Stimulated activated CD8-positive, alpha-beta memory T cell treated with anti-CD3 and anti-CD28 coated beads, Interleukin-4, amount 100 ng/mL, for 24 hours (primary cell): ENCODE results near the gene ABRACL.
"Not testable (repeated sequence)": the region's sequence is repeated elsewhere in the genome, so short reads cannot be mapped to it uniquely, and the experiment has no call there.

ENCODE experiments used
- DNase-seq: peaks from one replicate; pipeline ENCODE4 v3.0.0-alpha.2; 2020; ENCODE audit warnings: low read depth

Gene ABRACL

DNA sequence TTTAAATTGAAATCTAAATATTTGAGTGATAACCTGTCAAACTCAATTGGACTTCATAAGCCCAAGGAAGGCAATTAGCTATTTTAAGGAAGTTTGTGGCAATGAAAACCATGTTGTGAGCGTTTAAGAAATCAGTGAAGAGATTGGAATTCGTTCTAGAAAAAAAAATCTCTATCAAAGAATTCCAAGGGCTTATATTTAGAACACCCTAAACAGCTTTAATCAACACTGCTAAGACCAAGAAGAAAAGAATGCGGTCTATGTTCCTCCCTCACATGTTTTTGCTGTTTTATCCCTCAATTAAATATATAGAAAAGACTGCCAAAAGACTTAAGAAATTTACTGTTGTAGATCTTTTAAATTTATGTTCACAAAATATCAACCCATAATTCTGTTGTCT, 16.6 kb upstream of the ABRACL start:
- DNase-seq, result no peak

DNA sequence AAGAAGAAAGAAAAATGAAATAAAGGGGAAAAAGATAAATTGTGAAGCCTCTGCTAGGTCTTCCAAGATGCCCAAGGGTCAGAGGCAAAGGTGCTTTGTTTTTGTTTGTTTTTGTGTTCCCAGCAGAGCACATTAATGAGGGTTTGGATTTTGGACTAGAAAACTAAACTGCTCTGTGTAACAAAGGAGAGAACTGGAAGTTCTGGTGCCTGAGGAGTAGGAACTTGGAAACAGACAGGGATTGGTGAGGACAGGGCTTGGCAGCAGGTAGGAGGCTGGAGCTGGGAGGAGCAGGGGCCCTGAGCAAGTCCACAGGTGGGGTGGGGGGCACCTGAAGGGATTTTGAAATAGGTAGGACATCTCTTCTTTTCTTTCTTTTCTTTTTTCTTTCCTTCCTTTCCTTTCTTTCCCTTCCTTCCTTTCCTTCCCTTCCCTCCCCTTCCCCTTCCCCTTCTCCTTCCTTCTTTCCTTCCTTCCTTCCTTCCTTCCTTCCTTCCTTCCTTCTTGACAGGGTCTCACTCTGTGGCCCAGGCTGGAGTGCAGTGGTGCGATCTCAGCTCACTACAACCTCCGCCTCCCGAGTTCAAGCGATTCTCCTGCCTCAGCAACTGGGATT, 15.3 kb upstream of the ABRACL start:
- DNase-seq, result no peak

DNA sequence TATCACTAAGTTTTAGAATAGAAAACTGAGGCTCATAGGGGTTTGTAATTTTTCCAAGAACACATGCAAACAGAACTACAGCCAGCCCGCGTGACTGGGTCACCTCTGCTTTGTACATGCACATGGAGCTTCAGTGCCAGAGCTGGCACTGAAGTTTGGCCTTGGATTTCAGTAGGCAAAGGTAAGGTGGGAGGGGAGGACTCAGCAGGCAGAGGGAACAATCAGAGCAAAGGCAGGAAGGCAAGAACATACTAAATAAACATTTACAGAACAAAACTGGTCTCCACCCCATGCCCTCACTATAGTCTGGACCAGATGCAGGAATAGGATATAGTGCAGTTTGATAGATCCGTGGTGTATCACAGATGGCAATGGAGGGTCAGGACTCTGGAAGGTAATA, 13.6 kb upstream of the ABRACL start:
- DNase-seq, result no peak

DNA sequence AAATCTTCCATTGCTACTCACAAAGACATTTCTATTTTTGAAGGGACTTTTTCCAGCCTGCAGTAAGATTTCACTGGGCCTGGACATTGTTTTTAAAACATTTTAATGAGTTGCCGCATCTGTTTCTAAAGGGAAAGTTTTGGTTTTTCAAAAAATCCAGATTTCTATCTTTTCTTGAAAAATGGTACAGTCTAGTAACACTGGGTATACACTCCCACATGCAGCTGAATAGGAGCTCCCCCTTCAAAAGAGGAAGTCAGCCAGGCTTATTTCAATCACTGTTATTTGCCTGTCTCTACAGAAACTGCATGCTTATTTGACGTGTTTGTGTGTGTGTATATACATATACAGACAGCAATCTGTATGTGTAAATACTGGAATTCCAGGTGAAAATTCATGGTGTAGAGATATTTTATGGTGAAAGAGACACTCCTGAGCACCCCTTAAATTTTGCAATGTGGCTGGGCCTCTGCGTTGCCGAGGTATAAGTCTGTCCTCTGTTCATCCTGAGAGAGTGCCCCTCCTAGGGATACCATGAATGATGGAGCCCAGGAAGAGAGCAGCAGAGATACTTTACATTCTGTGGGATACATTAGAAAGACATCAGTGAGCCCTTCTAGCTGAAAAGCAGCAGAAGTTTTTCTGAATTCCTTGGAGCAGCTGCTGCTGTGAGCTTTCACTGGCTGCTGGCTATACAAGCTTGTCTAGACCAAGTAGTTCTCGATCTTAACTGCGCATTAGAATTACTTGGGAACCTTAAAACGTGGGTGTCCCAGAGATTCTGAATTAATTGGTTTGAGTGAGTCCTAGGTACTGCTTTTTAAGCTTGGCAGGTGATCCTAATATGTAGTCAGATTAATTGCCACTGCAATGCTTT, 12.0 kb upstream of the ABRACL start:
- DNase-seq, result no peak

DNA sequence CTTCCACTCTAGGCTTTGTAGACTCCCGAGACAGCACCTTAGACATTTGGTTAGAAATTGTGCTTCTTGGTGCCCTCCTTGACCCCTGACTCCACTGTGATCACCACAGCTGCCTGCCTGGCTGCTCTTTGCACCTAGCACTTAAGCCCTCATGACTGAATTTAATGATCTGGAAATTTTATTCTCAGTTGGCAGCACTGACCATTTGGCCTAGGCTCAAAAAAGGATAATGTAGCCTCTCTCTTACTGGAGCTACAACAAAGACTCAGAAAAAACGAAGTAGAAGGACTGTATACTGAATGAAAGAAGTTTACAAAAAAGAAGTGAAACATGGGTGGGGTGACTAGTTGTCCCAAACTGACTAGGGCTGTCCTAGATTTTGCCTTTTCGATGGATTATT, 11.3 kb upstream of the ABRACL start:
- no peak for DNase-seq

DNA sequence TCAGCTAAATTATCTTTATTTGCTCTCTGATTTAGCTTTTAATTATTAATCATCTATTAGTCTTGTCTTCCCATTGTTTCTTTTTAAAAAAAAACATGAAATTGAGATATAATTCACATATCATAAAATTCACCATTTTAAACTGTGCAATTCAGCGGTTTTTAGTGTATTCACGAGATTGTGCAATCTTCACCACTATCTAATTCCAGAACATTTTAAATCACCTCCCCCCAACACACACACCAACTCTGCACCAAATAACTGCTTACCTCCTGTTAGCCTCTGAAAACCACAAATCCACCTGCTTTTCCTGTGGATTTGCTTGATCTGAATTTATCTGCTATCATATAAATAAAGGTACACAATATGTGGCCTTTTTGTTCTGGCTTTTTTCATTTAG, 8.8 kb upstream of the ABRACL start:
- no peak for DNase-seq

DNA sequence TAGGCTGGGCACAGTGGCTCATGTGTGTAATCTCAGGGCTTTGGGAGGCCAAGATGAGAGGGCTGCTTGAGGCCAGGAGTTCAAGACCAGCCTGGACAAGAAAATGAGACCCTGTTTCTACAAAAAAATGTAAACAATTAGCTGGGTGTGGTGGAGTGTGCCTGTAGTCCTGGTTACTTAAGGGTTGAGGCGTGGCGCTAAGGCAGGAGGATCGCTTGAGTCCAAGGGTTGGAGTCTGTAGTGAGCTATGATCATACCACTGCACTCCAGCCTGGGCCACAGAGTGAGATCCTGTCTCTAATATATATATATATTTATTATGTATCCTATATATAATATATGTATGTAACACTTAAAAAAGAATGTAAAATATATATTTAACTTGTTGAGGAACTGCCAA, 7.9 kb upstream of the ABRACL start:
- DNase-seq, result no peak

DNA sequence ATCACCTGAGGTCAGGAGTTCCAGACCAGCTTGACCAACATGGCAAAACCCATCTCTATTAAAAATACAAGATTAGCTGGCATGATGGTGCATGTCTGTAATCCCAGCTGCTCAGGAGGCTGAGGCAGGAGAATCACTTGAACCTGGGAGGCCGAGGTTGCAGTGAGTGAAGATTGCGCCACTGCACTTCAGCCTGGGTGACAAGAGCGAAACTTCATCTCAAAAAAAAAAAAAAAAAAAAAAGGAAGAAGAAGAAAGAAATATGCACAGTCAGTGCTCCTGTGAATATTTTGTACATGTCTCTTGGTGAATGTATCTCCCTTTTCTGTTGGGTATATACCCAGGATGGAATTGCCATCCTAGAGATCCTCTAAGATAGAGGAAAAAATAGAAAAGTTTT, 3.1 kb upstream of the ABRACL start:
- DNase-seq, result not testable (repeated sequence)

DNA sequence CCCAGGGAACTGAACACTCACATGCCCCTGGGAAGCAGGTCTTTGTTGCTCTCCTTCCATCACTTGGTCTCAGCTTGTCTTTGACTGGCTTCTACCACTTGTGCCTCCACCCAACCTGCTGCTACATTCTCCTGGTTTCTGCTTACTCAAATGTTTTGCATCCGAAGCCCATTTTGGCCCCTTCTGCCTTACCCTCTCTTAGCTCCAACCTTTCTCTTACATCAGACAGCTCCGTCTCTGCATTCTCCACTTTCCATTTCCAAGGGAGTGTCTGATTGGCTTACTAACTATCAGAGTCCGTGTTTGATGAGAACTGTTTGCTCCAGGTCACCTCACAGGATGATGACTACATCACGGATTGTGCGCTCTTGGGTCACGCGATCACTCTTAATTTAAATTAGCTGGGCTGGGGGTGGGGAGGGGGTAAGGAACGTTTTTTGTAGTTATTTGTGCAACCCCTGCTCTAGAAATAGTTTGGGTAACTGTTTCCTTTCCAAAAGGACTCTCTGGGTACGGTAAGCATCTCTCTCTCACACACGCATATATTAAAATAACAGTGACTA, 844 bp upstream of the ABRACL start:
- DNase-seq, result peak; percentile 7

DNA sequence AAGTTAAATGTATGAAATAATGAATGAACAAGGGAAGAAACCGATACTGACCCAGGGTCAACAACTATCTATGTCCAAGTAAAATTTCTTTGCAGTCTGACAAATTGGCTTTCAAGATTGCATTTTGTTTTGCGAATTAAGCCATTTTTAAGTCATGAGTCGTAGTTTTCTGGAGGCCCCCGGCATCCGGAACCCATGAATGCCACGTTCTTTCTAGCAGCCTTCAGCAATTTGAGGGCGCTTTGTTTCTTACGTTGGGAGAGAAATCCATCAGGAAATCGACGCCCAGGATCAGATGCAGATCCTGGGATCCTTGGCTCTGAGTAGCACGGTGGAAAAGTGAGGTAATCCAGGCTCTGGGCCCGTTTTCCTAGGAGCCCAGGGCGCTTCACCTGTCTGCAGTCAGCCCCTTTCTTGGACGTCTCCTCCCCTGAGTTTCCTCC, 309 bp upstream of the ABRACL start:
- DNase-seq, result no peak

DNA sequence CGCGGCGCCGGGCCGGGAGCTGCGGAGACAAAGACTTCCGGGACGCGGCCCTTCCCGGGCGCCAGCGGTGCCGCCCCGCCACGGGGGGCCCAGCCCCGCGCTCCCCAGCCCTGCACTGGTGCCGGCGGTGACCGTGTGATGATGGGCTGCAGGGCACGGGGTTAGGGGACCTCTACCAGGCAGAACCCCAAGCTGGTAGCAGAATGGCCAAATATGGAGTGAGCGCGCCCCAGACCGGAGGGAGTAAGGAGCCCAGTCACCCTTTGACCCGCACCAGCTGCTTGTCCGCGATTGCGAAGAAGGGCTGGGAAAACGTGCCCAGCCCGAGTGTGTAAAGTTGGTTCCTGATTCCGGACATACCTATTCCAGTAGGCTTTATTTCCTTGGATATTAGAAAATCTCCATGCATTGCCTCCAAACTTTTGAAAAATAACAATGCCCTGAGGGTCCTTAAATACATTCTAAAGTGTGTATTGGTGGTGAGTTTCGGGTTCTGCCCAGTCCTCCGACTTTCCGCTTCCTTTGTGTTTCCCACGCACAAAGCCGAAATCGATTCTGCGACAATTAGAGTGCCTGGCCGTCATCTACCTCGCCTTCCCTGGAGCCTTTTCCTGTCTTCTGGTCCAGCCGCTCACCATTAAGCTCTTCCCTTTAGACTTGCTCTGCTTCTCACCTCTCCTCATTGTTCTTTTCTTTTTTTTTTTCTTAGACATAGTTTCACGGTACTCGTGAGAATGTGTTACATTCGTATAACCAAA, 1.1 kb downstream of the ABRACL start:
- peak; percentile 12 for DNase-seq

DNA sequence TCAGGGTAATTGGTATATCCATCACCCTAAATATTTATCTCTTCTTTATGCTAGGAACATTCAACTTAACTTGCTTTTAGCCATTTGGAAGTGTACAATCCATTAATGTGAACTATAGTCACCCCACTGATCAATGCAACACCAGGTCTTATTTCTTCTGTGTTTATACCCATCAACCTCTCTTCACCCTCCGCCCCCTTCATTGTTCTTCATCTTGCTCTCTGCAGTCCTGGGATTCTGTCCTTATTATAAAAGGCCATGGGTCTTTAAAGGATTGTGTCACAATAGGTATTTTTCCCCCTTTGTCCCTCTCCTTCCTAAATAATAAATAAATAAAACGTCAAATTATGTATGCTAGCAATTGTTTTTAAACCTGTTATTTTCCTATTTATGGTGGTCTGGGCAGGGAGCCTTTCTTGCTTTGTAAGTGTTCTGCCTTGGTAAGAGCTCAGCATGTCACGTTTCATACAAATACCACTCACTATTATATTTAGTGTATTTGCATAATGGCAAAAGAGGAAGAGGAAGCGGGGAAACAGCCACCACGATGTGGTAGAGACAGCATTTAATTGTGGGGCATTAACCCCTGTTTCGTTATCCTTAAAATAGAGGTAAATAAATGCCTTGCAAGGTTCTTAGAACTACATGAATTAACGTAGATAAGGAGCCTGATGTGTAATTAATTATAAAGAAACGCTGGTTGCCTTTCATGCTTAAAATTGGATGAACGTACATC, 1.9 kb downstream of the ABRACL start:
- no peak for DNase-seq

DNA sequence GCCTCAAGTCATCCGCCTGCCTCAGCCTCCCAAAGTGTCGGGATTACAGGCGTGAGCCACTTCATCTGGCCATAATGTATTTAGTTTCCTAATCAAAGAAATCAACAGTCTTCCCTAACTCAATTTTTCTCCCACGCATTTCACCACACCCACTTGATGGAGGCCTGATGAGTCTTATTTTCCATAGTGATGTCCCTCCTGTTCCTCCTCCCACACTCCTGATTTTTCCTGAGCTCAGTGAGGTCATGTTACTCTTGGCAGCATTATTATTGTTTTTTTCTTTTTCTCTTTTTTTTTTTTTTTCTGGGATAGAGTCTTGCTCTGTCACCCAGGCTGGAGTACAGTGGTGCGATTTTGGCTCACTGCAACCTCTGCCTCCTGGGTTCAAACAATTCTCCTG, 8.9 kb downstream of the ABRACL start:
- no peak for DNase-seq

DNA sequence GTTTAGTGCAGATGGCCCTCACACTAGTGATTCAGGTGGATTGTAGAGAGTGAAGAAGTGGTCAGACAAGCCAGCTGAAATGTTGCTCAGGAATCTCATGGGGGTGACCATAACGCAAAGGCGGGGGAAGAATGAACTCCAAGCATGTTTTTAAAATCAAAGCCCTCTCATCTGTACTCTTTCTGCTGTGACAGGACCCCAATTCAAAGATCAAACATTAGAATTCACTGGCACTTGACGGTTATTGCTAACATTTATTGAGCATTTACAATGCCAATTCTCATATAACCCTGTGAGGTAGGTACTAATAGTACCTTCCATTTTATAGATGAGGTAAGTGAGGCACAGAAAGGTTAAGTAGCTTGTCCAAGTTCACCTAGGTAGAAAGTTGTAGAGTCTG, 15.7 kb downstream of the ABRACL start:
- DNase-seq, result no peak

DNA sequence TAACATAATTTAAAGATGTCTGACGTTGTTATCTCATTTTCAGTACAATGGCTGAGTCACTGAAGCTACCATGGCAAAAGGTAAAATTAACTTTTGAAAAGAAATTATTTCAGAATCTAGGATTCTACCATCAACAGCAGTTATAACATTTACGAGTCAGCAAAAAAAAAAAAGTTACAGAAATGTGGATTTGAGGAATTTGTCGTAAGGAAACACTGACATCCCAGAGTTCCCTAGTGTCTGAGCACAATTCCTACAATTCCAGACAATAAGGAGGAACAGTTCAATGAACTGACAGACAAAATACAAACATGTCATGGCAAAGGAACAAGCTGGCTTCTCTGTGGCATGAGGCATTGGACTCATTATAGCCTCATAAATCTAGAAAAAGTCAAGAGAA, 19.1 kb downstream of the ABRACL start:
- DNase-seq, result no peak

DNA sequence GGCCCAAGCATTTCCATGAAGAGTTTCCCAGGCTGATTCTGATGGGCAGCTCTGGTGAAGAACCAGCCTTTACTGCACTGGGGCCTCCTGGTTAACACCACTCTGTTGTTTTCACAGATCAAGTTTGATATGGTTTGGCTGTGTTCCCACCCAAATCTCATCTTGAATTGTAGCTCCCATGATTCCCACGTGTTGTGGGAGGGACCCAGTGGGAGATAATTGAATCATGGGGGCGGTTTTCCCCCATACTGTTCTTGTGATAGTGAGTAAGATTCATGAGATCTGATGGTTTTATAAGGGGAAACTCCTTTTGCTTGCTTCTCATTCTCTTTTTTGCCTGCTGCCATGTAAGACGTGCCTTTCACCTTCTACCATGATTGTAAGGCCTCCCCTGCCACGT, 20.4 kb downstream of the ABRACL start:
- DNase-seq, result not testable (repeated sequence)

DNA sequence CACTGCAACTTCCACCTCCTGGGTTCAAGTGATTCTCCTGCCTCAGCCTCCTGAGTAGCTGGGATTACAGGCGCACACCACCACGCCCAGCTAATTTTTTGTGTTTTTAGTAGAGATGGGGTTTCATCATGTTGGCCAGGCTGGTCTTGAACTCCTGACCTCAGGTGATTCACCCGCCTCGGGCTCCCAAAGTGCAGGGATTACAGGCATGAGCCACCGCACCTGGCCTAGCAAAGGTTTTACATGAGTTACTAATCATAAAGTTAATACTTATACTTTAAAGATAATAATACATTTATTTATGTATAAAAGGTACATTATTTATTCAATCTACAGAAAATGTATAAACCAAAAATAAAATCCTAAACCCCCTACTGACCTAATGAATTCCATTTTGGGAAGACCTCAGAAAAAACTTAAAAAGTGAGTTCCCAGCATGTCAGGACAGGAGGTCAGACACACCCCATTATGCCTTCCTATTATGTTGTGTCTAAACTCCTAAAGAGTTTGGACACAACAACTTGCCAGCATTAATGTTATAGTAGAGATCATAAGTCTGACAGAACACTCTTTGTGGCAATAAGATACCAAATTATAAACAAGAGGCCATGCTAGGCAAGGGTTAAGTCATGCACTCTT, 21.7 kb downstream of the ABRACL start:
- DNase-seq, result not testable (repeated sequence)

DNA sequence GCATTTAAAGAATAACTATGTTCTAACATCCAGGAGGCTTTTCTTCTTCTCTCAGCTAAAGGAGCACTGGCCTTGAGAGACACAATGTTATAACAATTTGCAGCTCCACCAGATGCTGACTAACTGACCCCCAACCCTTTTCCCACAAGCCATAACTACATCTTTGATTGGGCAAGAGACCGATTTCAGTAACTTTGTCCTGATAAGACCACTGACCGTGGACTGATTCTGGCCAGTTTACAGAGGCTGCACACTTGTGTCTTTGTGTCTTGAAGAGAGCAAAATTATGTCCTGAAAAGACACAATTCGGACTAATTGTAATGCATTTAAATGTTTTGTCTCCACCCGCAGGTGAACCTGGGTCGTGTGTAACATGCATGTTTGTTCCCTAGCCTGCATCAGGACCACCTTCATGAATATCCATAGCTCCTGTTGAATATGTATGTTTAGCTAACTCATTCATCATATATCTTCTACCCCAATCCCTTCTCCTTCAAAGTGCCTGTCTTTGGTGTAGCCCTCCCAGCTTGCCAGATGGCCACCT, 22.3 kb downstream of the ABRACL start:
- no peak for DNase-seq

DNA sequence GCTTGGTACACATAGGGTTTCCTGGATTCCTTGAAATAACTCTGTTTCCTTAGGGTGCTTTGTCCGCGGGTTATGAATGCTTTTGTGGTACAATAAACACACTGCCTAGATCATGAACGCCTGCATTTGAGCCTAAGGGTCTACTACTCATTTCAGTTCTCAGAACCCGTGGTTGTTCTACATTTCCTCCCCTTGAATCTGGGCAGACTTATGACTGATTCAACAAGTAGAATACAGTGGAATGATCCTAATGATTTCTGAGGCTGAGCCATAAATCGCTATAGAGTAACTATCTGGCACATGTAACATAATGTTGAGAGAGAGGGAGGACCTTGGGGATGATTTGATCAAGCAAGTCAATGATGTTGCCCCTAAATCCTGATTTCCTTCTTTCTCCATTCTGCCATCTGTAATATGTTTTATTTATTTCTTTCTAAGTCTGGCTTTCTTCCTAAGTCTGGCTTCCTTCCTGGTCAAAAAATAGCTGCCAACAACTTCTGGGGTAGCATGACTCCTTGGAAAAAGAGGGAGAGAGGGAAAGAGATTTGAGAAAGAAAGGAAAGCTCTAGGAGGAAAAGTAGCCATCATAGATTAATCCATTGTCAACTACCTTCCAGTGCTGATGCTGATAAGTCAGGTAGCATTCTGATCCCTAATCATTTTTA, 23.0 kb downstream of the ABRACL start:
- no peak for DNase-seq

DNA sequence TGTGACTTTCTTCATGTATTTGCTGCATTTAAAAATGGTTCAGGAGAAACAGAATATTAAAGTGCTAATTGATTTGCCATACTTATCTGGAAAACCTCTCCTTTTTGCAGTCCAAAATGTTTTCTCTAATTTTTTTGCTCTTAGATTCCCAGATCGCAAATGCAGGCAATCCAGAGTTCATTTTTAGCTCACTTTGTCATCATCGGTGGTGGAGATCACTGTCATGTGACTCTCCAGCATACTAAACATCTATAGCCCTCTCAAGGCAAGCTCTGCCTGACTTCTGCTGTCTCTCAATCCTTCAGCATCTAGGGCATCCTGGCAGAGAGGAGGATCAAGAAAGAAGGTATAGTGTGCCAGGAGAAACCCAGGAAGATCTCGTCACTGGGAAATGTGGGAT, 24.8 kb downstream of the ABRACL start:
- no peak for DNase-seq

DNA sequence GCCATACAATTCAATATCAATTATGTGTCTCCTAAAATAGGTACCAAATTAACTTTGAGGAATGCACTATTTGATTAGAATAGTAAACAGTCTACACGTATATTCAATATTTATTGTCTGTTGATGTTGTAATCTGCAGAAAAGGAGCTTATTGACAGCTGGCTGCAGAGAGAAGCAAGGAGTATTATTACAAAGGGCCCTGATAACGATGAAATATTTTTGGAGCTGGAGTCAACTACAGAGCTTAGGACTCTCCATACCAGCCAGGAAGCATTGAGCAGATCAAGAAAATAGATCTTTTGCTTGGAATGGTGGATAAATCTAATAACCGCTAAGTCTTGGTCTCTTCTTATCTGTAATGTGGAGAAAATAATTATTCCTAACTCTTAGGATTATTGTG, 25.5 kb downstream of the ABRACL start:
- DNase-seq, result no peak
